NCI-H1417 (cell line): ENCODE data around the gene PRKN.

ENCODE experiments used
- DNase-seq, 3 experiments: peaks; one replicate each; lab custom pipeline; 2025; lab: John Stamatoyannopoulos, UW

Gene PRKN

DNA sequence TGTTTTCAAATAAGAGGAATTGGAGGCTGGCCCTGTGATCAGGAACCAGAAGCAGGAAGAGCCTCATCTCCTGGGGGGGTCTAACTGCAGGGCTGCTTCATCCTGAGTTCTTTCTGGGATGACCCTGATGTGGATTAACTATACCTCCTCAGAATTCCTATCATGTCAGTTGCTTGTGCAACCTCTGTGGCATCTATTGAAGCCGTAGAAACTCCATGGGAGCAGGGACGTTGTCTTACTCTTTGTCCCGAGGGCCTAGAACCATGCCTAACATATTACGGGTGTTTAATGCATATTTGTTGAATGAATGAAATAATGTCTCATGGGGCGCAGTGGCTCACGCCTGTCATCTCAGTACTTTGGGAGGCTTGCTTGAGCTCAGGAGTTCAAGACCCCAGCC lies 1343.6 kb downstream of the PRKN start:
- DNase-seq = no peak

DNA sequence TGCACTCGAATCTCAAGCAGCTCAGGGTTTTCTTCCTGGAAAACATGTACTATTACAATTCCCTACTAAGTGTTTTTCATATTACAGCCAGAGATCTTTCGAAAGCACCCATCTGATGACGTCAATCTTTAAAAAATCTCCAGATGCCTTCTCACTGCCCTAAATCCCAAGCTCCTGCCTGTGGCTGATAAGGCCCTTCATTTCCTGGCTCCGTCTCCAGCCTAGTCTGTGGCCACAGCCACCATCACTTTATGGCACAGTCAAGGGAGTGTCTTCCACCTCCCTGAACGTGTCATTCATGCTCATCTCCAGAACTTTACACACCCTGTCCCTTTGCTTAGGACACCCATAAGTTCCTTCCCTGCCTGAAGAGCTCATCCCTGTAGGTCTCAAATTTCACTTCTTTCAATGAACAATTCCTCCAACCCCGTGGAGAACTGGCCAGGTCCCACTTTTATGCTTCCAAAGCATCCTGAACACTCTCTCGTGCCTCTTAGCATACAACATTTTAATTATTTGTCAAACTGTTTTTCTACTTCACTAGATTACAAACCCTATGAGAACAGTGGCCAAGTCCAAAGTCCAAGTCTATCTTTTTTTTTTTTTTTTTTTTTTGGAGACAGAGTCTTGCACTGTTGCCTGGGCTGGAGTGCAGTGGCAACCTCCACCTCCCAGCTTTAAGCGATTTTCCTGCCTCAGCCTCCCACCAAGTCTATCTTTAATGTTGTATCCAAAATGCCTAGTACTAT lies 1347.6 kb downstream of the PRKN start:
- no peak for DNase-seq

GRCh38 chr6:161378115-161378514 lies 1349.5 kb downstream of the PRKN start:
- no peak for DNase-seq

GRCh38 chr6:161377116-161377515 lies 1350.5 kb downstream of the PRKN start:
- DNase-seq = no peak

DNA sequence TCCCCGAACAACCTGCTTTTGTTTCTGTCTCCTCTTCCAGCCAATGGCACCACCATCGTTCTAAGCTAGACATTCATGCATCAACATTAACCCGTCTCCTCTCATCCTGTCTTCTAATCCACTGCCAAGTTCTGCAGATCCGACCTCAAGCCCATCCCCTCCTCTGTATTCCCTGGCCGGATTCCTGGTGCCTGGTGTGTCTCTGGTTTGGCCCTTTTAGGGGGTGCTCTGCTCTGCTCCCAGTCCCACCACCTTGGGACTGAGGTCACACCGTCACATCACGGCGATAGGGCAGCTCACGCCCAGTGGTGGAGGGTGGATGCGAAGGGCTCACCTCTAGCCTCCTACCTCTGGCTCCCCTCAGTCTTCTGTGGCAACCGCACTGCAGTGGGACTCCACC lies 1351.2 kb downstream of the PRKN start:
- DNase-seq = no peak

DNA sequence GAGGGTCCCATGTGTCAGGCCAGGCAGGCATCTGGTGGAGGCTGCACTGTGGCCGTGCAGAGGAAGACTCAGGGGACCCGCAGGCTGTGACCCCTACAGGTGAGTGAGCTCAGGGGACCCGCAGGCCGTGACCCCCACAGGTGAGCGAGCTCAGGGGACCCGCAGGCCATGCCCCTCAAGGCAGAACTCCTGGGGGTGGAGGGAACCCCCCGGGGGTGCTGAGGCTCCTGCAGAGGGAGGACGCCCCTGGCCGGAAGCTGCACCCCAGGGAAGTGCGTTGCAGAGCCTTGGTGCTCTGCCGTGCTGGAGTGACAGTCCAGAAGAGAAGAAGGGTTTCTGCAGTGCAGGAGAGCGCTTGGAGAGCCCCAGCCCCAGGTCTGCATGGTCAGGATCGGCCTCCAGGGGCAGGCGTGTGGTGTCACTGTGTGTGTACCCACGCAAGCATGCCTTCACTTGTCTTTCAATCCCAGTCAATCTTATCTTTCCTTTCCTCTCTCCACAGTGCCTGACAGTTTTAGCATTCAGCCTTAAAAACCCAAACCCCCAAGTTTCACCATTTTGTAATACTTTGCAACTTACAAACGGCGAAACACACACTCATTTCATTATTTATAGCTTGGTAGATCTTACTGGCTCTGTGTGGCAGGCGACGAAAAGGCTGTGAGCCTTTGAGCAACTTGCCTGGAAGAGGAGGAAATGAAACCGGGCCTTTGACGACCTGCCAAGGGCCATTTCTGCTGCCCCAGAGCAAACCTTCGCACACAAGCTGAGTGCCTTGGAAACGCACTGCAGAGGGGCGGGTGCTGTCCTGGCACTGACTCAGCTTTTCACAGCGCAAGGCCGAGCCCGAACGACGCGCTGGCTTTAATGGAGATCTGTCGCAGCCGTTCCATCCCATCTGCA lies 1352.3 kb downstream of the PRKN start:
- DNase-seq = no peak

GRCh38 chr6:161373905-161374451 lies 1353.6 kb downstream of the PRKN start:
- peak; percentile 39 to 84 (median 58) for DNase-seq

GRCh38 chr6:161372422-161372793 lies 1355.2 kb downstream of the PRKN start:
- no peak for DNase-seq

DNA sequence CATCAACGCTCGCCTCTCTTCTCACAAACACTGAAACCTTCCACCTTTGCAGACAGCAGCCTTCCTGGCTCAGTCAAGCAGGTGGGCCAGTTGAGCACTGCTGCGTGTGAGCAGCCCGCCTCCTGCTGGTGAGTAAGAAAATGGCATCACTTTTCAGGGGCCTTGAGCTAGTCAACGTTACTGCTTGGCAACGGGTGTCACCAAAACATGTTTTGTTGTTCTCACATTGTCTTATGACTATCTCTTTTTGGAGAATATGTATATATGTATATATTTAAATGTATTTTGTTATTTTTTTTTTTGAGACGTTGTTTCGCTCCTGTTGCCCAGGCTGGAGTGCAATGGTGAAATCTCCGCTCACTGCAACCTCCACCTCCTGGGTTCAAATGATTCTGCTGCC lies 1356.7 kb downstream of the PRKN start:
- DNase-seq = peak; percentile 40 to 84 (median 55)

DNA sequence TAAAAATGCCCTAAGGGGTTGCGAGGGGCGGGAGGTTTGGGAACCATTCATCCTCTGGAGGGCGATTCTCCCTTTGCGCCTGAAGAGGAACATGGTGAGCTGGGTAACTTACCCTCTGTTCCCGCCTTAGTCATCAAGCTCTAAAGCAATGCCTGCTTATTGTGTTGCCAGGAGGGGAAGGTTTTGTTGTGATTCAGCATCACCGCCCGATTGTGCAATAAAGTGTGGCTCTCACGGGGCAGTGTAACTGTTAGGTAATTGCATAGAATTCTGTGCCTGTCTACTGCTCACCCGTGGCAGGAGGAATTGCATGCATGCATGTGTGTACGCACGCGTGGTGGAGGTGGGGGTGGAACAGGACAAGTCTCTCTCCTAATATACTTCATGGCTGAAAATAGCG lies 1358.2 kb downstream of the PRKN start:
- DNase-seq = no peak

- DNase-seq = no peak
These were observed 1359.1 kb downstream of the PRKN start for GRCh38 chr6:161368514-161368913.

DNA sequence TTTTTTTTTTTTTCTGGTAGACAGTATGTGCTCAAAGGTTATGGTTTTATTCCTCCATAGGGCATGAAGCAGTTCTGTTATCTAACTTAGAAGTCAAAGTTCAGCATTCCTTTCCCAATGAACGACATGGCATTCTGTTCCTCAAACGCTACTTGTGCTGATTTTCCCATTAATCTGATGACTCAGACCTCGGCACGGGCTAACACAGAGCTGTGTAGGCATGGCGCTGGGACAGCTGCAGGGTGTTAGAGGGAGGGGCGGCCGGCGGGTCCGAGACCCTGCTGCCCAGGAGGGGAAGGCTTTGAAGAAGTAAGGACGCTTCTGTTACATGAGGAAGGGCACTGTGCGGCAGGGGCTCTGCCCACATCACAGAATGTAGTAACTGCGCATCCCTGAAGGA lies 1360.1 kb downstream of the PRKN start:
- DNase-seq = no peak

GRCh38 chr6:161366301-161366923 lies 1361.2 kb downstream of the PRKN start:
- DNase-seq = no peak

DNA sequence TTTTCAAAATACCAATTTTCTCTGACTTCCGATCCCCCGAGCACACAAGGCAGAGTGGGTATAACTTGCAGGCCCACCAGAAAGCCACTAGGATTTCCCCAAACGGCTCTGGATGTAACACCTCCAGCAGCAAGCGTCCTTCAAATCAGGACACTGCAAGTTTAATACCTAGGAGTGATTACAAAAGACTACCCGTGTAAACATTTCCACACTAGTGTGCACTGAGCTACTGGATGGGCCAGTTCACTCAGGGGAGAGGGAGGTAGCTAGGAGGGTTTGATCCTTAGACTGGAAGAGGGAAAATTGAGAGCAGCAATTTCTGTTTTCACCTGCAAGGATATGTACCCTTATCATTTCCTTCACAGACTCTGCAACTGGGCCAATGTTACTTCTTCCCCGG lies 1361.9 kb downstream of the PRKN start:
- no peak for DNase-seq

DNA sequence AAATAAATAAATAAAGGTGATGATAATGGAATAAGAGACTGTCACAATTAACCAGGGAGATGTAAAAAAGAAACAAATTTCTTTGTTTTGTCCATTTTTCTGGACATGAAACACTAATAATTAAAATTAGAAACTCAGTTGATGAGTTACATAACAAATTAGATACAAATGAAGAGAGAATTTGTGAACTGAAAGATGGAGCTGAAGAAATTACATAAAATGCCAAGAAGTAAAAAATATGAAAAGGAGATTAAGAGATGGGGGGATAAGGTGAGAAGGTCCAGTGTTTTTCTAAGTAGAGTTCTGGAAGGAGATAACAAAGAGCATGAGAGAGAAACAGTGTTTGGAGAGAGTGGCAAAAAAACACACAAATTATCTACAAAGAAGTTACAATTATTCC lies 1364.3 kb downstream of the PRKN start:
- DNase-seq = no peak

GRCh38 chr6:161362266-161362665 lies 1365.3 kb downstream of the PRKN start:
- no peak for DNase-seq

DNA sequence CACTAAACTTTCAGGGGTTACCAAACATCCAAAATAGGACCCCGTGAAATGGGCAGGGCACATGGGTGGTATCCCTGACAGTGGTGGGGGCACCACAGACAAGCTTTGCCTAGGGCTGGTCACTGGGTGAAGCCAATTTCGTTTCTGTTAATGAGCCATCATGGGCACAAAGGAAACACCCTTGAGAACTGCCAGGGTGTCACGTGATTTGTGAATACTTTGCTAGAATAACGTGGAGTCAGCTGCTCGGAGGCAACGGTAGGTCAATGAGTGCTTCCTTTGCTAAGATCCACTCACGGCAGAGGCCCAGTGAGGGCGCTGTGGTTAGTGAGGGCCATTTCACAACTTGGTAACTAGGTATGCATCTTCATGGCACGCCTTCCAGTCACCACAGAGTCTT lies 1366.0 kb downstream of the PRKN start:
- DNase-seq = no peak

DNA sequence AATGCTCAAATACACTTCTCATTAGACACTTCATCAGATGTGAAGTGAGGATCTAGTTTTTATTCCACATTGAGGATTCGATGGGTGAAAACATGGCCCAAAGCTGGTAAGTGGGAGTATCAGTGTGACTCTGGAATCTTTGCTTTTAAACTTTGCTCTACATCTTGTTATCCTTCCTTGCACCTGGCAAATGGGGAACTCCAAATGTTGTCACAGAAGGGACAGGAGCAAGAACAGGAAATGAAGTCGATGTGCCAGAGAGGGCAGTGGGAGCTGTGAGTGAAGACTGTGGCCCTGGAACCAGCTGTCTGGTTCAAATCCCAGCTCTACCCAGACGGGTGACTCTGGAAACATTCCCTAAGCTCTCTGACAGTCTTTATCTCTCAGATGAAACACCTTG lies 1367.0 kb downstream of the PRKN start:
- DNase-seq = no peak

GRCh38 chr6:161359618-161359945 lies 1368.0 kb downstream of the PRKN start:
- DNase-seq = no peak

DNA sequence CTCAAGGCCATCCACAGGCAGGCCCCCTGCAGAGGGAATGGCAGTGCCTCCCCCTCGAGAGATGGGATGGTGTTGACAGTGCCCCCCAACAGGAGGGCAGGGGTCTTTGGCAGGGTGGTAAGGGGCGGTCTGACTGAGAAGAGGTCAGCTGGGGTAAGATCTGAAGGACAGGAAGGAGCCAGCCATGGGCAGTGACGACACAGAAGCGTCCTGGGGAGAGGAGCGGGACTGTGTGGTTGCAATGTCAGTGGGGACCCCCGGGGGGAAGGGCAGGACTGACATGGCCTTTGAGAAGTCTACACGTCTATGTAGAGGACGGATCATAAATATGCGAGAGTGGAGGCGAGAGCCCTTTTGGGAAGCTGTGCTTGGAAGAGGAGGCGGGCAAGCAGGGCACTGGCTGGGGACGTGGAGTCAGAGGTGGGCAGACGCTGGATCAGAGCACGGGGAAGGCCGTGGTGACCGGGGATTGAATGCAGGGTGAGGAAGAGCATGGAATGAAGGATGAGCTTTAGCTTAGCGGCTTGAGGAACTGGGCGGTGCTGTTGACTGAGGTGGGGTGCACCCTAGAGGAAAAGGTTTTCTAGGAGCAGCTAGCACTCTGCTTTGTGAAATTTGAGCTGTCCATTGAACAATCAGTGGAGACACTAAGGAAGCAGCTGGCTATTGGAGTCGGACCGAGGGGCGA lies 1371.3 kb downstream of the PRKN start:
- DNase-seq = no peak

- no peak for DNase-seq
These were observed 1371.9 kb downstream of the PRKN start for GRCh38 chr6:161355696-161356095.

- DNase-seq = no peak
These were observed 1372.6 kb downstream of the PRKN start for GRCh38 chr6:161354956-161355355.
